Measurements from ENCODE around the gene SPTSSA.
"Not testable (repeated sequence)": the region's sequence is repeated elsewhere in the genome, so short reads cannot be mapped to it uniquely, and the experiment has no call there.

The SPTSSA gene

DNA sequence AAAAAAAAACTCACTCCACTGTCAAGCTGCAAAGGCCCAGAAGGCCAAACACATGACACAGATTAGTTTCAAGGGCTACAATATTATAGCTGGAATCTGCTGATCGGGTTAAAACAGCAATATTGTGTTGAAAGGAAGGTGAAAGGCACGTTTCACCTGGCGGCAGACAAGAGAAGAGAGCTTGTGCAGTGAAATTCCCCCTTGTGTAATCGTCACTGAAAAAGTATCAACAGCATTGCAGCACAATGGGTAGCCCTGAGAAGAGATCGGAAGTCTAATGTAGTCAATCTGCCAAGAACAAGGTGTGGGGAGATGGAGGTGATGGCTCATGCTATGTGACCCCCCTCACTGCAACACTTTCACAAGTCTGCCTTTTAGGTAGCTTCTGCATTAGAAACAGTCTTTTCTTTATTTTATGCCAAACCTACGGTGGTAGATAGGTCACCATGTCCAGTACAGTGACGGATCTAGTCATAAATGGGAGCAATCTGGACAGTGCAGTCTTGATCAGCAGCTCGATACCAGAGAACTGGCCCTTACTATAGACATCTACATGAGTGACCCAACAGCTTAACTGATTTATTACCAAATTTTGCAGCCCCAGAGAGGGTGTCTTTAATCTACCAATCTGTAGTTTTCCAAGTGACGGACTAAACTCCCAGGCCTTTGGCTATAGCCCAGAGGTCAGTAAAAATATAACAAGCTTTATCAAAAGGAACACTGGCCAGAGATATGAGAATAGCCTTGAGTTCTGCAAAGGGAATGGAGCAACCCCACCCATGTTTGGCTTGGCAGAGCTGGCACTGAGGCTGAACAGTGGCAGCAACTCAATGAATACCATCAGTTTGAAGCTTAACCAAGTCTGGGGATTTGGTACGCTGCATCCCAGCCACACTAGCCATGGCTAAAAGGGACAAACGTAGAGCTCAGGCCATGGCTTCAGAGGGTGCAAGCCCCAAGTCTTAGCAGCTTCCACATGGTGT is 35.4 kb downstream of the SPTSSA start:
- no peak for DNase-seq (ENCODE audit: low read depth)

- DNase-seq (ENCODE audit: low read depth), result no peak
Measured at GRCh38 chr14:34425095-34425851, 36.8 kb downstream of the SPTSSA start.

- no peak for DNase-seq (ENCODE audit: low read depth)
Measured at GRCh38 chr14:34424488-34424887, 37.6 kb downstream of the SPTSSA start.

DNA sequence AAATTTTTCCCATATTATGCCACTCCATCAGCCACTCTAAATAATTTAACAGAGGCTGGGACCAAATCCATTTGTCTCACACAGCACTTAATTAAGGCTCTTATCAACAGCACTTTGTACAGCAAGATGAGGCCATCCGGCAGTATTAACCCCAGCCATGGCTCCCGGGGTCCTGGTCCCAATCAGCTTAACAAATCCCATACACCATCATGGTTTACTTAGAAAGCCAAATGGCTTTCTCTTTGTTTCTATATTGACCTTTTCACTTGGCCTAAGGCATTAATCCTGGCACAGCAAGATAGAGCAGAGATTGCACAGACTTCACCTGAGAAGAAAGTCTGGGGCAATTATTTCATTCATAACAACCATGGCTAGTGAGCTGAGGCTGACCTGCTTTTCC is 38.6 kb downstream of the SPTSSA start:
- DNase-seq (ENCODE audit: low read depth), result no peak

- no peak for DNase-seq (ENCODE audit: low read depth)
Measured at GRCh38 chr14:34420547-34421150, 41.4 kb downstream of the SPTSSA start.

DNA sequence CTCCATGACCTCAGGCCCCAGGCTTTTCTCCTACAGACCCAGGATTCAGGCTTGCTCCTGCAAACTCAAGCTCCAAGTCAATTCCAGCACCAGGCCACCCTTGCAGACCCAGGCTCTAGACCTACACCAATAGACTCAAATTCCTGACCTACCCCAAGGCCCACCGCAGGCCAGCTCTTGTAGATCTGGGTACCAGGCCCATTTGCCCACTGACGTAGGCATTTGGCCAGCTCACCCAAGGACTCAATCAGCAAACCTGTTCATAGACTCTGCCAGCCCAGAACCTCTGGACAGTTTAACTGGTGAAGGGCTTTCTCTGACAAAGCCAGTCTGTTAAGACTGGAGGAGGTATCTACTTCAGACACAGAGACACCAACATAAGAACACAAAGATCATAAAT is 52.3 kb downstream of the SPTSSA start:
- no peak for DNase-seq (ENCODE audit: low read depth)

DNA sequence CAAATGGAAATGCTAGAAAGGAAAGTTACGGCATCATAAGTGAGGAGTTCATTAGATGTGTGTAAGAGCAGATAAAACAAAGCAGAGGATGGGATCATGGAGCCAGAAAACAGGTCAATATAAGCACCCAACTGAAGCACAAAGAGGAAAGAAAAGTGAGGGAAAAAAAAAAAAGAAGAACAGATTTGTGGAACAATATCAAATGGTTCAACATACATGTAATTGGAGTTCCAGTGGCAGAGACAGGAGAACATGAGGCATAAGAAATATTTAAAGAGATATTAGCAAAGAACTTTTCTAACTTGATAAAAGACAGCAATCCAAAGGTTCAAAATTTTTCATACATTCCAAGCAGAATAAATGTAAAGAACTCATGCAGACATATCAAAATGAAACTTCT is 54.1 kb downstream of the SPTSSA start:
- no peak for DNase-seq (ENCODE audit: low read depth)

DNA sequence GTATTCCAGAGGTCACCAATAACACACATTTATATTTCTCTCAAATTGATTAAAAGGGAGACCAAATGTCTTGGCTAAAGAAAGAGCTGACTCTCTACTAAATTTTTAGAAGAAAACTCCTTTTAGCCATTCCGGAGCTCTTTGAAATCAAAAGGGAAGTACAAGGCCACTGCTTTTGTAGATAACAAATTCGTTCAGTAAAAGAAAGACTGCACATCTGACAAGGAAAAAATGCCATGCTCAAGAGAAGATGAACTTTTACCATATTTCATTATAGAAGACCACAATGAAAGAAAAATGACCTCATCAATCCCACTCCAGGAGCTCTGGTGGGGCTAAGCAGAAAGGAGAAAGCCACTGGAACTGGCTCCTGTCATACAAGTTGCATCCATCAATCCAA is 57.6 kb downstream of the SPTSSA start:
- DNase-seq (ENCODE audit: low read depth), result no peak

- DNase-seq (ENCODE audit: low read depth), result no peak
Measured at GRCh38 chr14:34403646-34404045, 58.4 kb downstream of the SPTSSA start.

DNA sequence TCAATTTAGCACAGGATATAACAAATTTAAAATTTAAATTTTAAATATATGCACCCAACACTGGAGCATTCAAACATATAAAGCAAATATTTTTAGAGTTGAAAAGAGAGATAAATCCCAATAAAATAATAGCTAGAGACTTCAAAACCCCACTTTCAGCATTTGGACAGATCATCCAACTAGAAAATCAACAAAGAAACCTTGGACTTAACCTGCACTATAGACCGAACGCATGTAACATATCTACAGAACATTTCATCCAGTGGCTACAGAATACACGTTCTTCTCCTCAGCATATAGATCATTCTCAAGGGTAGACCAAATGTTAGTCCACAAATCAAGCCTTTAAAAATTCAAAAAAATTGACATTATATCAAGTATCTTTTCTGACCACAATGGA is 64.0 kb downstream of the SPTSSA start:
- DNase-seq (ENCODE audit: low read depth), result no peak

DNA sequence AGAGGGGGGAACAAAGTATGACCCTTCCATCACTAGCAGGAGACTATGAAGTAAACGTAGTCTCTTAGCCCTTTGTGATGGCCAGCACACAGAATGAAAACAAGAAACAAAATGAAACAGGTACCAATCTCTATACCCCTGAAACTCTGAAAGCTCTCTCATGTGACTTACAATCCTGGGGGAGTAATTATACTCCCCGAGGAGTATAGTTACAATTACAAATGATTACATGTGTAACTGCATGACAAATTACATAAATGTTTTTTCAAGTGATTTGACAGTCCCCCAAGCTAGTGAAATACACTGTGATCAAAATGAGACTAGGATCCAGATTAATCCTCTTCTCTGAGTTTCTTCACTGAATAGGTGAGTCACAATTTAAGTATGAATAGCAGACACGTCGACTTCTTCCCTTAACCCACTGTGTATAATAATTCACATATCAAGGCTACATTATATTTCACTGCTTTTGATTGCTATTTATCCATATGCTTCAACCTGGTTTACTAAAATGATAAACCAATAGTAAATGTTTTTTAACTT is 74.0 kb downstream of the SPTSSA start:
- DNase-seq (ENCODE audit: low read depth), result no peak

DNA sequence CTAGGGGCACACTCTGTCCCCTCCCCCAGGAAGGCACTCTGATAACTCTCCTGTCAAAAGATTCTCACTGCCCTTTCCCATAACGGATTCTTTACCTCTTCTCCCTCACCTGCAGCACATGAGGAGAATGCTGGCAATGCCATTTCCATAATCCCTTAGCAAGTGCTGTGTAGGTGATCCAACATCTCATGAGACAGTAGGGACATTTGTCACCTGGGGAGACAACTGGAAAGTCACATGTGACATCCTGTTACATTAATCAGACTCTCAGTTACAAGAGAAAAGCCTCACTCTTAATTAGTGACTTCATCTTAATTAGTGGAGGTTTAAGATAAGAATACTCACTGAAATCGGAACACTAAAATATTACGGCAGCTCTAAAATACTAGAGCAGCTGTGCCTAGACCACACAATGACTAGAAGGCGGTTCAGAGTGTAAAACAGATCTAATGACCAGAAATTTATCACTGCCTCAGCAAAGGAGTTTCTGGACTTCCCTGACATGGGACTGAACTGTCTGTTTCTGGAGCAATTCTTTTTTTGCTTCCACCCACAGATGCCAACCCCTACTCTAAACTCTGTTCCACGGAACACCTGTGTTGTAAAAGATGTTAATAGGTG is 75.1 kb downstream of the SPTSSA start:
- DNase-seq (ENCODE audit: low read depth), result no peak

DNA sequence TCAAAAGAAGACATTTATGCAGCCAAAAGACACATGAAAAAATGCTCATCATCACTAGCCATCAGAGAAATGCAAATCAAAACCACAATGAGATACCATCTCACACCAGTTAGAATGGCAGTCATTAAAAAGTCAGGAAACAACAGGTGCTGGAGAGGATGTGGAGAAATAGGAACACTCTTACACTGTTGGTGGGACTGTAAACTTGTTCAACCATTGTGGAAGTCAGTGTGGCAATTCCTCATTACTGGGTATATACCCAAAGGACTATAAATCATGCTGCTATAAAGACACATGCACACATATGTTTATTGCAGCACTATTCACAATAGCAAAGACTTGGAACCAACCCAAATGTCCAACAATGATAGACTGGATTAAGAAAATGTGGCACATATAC is 76.2 kb downstream of the SPTSSA start:
- DNase-seq (ENCODE audit: low read depth), result not testable (repeated sequence)

DNA sequence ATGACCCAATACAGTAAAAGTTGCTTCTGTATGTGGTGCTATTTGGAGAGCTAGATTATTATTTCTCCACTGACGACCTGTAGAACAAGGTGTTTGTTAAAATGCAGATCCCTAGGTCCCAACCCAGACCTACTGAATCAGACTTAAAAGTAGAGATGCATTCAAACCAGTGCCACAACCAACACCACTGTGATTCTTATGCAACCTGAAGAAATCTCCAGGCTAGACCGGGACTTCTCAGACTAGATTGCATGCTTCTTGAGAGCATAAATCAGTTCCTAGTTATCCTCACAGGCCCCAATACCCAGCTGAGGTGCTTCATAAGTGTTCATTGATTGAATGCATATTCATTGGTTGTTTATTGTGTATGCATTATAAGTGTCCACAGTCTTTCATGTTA is 78.2 kb downstream of the SPTSSA start:
- DNase-seq (ENCODE audit: low read depth), result no peak

Measured in stimulated activated CD8-positive, alpha-beta memory T cell treated with anti-CD3 and anti-CD28 coated beads, Interleukin-15, amount 100 ng/mL, for 1 hour (primary cell).